Tibial artery (tissue), 4 donors: Measurements from ENCODE around the gene DLG2.
"Not testable (repeated sequence)": the region's sequence is repeated elsewhere in the genome, so short reads cannot be mapped to it uniquely, and the experiment has no call there.

Source experiments
- DNase-seq, 2 donors: peaks; one replicate each; pipeline ENCODE4 v3.0.0-alpha.2; 2019
- H3K27ac ChIP-seq, 2 donors: fragments of 200-600 bp; sonication (generic) in 1 of 2; 1 replicate in 1 of 2; 2 replicates in 1 of 2; pipeline ENCODE4 v1.5.1; 2018 to 2019; ENCODE audit warnings: mild to moderate bottlenecking in 1 of 2
- H3K27me3 ChIP-seq, 2 donors: fragments of 200-600 bp; sonication (generic) in 1 of 2; one replicate each; pipeline versions ENCODE4 v1.5.1 to v1.6.0; 2016 to 2019
- H3K36me3 ChIP-seq, 3 donors: fragments of 200-600 bp; sonication (generic) in 2 of 3; one replicate each; pipeline ENCODE4 v1.5.1; 2016 to 2019; ENCODE audit warnings: mild to moderate bottlenecking in 2 of 3
- H3K4me1 ChIP-seq, 4 donors: fragments of 200-600 bp; sonication (generic) in 2 of 4; 1 replicate in 3 of 4; 2 replicates in 1 of 4; pipeline ENCODE4 v1.5.1; 2016 to 2019
- H3K4me3 ChIP-seq, 2 donors: fragments of 200-600 bp; sonication (generic) in 1 of 2; 1 replicate in 1 of 2; 2 replicates in 1 of 2; pipeline ENCODE4 v1.5.1; 2018 to 2019; ENCODE audit warnings: mild to moderate bottlenecking in 2 of 2
- H3K9me3 ChIP-seq, 3 donors: fragments of 200-600 bp; sonication (generic) in 1 of 3; one replicate each; pipeline ENCODE4 v1.5.1; 2016 to 2019
- CTCF ChIP-seq, 2 experiments: fragments of 200-600 bp in 1 of 2; fragments of 450-650 bp in 1 of 2; IDR thresholded peaks; one replicate each; pipeline ENCODE4 v1.5.1; 2017 to 2019; ENCODE audit warnings: antibody characterized with exemption in 2 of 2, mild to moderate bottlenecking in 1 of 2, moderate library complexity in 1 of 2
- intact Hi-C: fragments of 100-400 bp; cut with DNase I; formaldehyde crosslinking; loops from one replicate; pipeline ENCODE4 v1.15.0; 2023; ENCODE audit warnings: low total_unique reads

The DLG2 gene

GRCh38 chr11:85385547-85385946 is 241.6 kb downstream of the DLG2 start:
- intact Hi-C loops, result no loop called here
- Histone ChIP-seq H3K27me3 (no peaks in the 10 kb centered on the region), H3K27ac (no peak overlapping the region), H3K4me1 (no peaks in the 10 kb centered on the region), H3K9me3 (peaks cover 0 to 8% (median 0%) of the 10 kb centered on the region in 3 donors), H3K36me3 (no peaks in the 10 kb centered on the region), H3K4me3 (no peak overlapping the region)
- no peak for DNase-seq
- no peak for TF ChIP-seq CTCF (IDR thresholded peaks at IDR 0.05)

- Histone ChIP-seq H3K27ac (no peak overlapping the region), H3K9me3 (peaks cover 0 to 8% (median 0%) of the 10 kb centered on the region in 3 donors), H3K4me1 (no peaks in the 10 kb centered on the region), H3K27me3 (no peaks in the 10 kb centered on the region), H3K4me3 (no peak overlapping the region), H3K36me3 (no peaks in the 10 kb centered on the region)
- no peak for DNase-seq
- no peak for TF ChIP-seq CTCF (IDR thresholded peaks at IDR 0.05)
- intact Hi-C loops, result no loop called here
Measured at GRCh38 chr11:85385111-85385510, 242.0 kb downstream of the DLG2 start.

- Histone ChIP-seq H3K36me3 (no peaks in the 10 kb centered on the region), H3K9me3 (peaks cover 0 to 8% (median 0%) of the 10 kb centered on the region in 3 donors), H3K4me3 (no peak overlapping the region), H3K27ac (no peak overlapping the region), H3K4me1 (no peaks in the 10 kb centered on the region), H3K27me3 (no peaks in the 10 kb centered on the region)
- intact Hi-C loops, result no loop called here
- no peak for TF ChIP-seq CTCF (IDR thresholded peaks at IDR 0.05)
- no peak for DNase-seq
Measured at GRCh38 chr11:85379066-85379465, 248.1 kb downstream of the DLG2 start.

GRCh38 chr11:85377901-85378300 is 249.2 kb downstream of the DLG2 start:
- DNase-seq, result no peak
- Histone ChIP-seq H3K4me1 (no peaks in the 10 kb centered on the region), H3K27ac (no peak overlapping the region), H3K9me3 (peaks cover 0 to 5% (median 0%) of the 10 kb centered on the region in 3 donors), H3K36me3 (no peaks in the 10 kb centered on the region), H3K4me3 (no peak overlapping the region), H3K27me3 (no peaks in the 10 kb centered on the region)
- no peak for TF ChIP-seq CTCF (IDR thresholded peaks at IDR 0.05)
- intact Hi-C loops, result no loop called here

GRCh38 chr11:85359859-85360258 is 267.3 kb downstream of the DLG2 start:
- H3K9me3 ChIP-seq, result no peaks in the 10 kb centered on the region
- no peaks in the 10 kb centered on the region for H3K27me3 ChIP-seq
- H3K4me1 ChIP-seq, result no peaks in the 10 kb centered on the region
- no peak overlapping the region for H3K27ac ChIP-seq
- no peaks in the 10 kb centered on the region for H3K36me3 ChIP-seq
- DNase-seq, result no peak
- intact Hi-C loops, result no loop called here
- no peak for TF ChIP-seq CTCF (IDR thresholded peaks at IDR 0.05)
- H3K4me3 ChIP-seq, result no peak overlapping the region

GRCh38 chr11:85355921-85356320 is 271.2 kb downstream of the DLG2 start:
- no peak overlapping the region for H3K27ac ChIP-seq
- DNase-seq, result no peak
- no peaks in the 10 kb centered on the region for H3K4me1 ChIP-seq
- TF ChIP-seq CTCF (IDR thresholded peaks at IDR 0.05), result no peak
- H3K9me3 ChIP-seq, result no peaks in the 10 kb centered on the region
- intact Hi-C loops, result no loop called here
- H3K36me3 ChIP-seq, result no peaks in the 10 kb centered on the region
- H3K27me3 ChIP-seq, result no peaks in the 10 kb centered on the region
- no peak overlapping the region for H3K4me3 ChIP-seq

GRCh38 chr11:85349539-85349938 is 277.6 kb downstream of the DLG2 start:
- H3K4me1 ChIP-seq, H3K27me3 ChIP-seq, H3K36me3 ChIP-seq, DNase-seq, intact Hi-C loops, H3K27ac ChIP-seq, H3K9me3 ChIP-seq, H3K4me3 ChIP-seq: not testable (repeated sequence)
